HCT116 (cell line): Measurements from ENCODE around the gene SMAD7. TPM values are rescaled to one million over a fixed set of nuclear protein-coding genes. Genes with fewer than 3 reads are reported as not detected.

Source experiments
- ATAC-seq: fragments of 200-7000 bp; cut with Tn5 transposase; 2 replicates; pipeline ENCODE4 v1.9.1; 2020; ENCODE audit warnings: mild to moderate bottlenecking, moderate library complexity
- BruUV-seq: library from RNA; stranded (reverse); fragments of 400-500 nt; replicated peaks from 2 replicates; lab custom pipeline; 2021; lab: Mats Ljungman, UMichigan
- CTCF ChIA-PET: fragments of 300-600 bp; sonication (Branson Sonifier 250); formaldehyde crosslinking; loops from one replicate; lab custom pipeline; 2021; ENCODE audit warnings: antibody characterized with exemption; lab: Charles Lee
- POLR2A ChIA-PET: fragments of 300-600, 350-600 bp; sonication (Branson Sonifier 250); formaldehyde crosslinking; loops from one replicate; lab custom pipeline; 2021; ENCODE audit warnings: antibody characterized with exemption; lab: Charles Lee
- RAD21 ChIA-PET, 2 experiments: fragments of 300-600 bp; sonication (Branson Sonifier 250); formaldehyde crosslinking; loops; one replicate each; lab custom pipeline; 2023; ENCODE audit warnings: low total read pairs in 2 of 2; ENCODE audit not compliant: uncharacterized antibody in 2 of 2, unreplicated experiment in 2 of 2, low non-redundant PET in 1 of 2; lab: Charles Lee
- DNase-seq: peaks from one replicate; pipeline ENCODE4 v3.0.0-alpha.2; 2010; ENCODE audit warnings: low read depth, low spot score
- H2AFZ ChIP-seq: fragments of 200-600 bp; shearing (Covaris generic), sonication (generic); 2 replicates; pipeline ENCODE4 v1.6.1; 2017; ENCODE audit warnings: low read depth, mixed run types, mixed read lengths, antibody characterized with exemption, low read length; ENCODE audit not compliant: poor library complexity, severe bottlenecking
- H3K27ac ChIP-seq: 2 replicates; pipeline ENCODE4 v1.5.1; 2012; ENCODE audit warnings: low read depth, low read length
- H3K27me3 ChIP-seq: fragments of 200-600 bp; sonication (generic); 2 replicates; pipeline ENCODE4 v1.6.1; 2016; ENCODE audit warnings: mixed run types, low read length, mixed read lengths; ENCODE audit not compliant: insufficient read depth
- H3K36me3 ChIP-seq, 2 experiments: fragments of 200-500 bp in 1 of 2; fragments of 200-600 bp in 1 of 2; sonication (Bioruptor generic) in 1 of 2; sonication (generic) in 1 of 2; 2 replicates each; pipeline versions ENCODE4 v1.5.1 to v1.6.1; 2014 to 2016; ENCODE audit warnings: low read length in 2 of 2, inconsistent platforms in 1 of 2, mixed read lengths in 1 of 2, mixed run types in 1 of 2; ENCODE audit not compliant: insufficient read depth in 2 of 2, control insufficient read depth in 1 of 2
- H3K4me1 ChIP-seq, 2 experiments: fragments of 200-600 bp in 1 of 2; sonication (generic) in 1 of 2; 2 replicates each; pipeline versions ENCODE4 v1.5.1 to v1.6.1; 2012 to 2017; ENCODE audit warnings: low read length in 2 of 2, inconsistent platforms in 1 of 2, mild to moderate bottlenecking in 1 of 2, mixed read lengths in 1 of 2, mixed run types in 1 of 2, moderate library complexity in 1 of 2; ENCODE audit not compliant: insufficient read depth in 2 of 2, control insufficient read depth in 1 of 2
- H3K4me2 ChIP-seq: fragments of 200-600 bp; sonication (generic); 2 replicates; pipeline ENCODE4 v1.6.1; 2017; ENCODE audit warnings: mixed run types, low read length, mixed read lengths
- H3K4me3 ChIP-seq, 2 experiments: fragments of 200-600 bp in 1 of 2; sonication (generic) in 1 of 2; replicated peaks in 1 of 2; 2 replicates each; pipeline ENCODE4 v1.5.1; 2011 to 2016; ENCODE audit warnings: low read length in 2 of 2, control low read depth in 1 of 2, low read depth in 1 of 2, mild to moderate bottlenecking in 1 of 2, mixed read lengths in 1 of 2, mixed run types in 1 of 2
- H3K79me2 ChIP-seq: fragments of 200-600 bp; sonication (generic); 2 replicates; pipeline ENCODE4 v1.6.1; 2017; ENCODE audit warnings: mild to moderate bottlenecking, mixed run types, low read length, moderate library complexity, mixed read lengths; ENCODE audit not compliant: insufficient read depth
- H3K9ac ChIP-seq: fragments of 200-600 bp; sonication (generic); 2 replicates; pipeline ENCODE4 v1.6.1; 2016; ENCODE audit warnings: low read length, mixed read lengths
- H3K9me2 ChIP-seq: fragments of 200-600 bp; sonication (generic), shearing (Covaris generic); 2 replicates; pipeline ENCODE4 v1.6.1; 2017; ENCODE audit warnings: mixed run types, mild to moderate bottlenecking, moderate library complexity; ENCODE audit not compliant: insufficient read depth
- H3K9me3 ChIP-seq, 2 experiments: fragments of 200-500 bp in 1 of 2; fragments of 200-600 bp in 1 of 2; sonication (Bioruptor generic) in 1 of 2; sonication (generic) in 1 of 2; 2 replicates each; pipeline ENCODE4 v1.6.1; 2014 to 2017; ENCODE audit warnings: low read length in 2 of 2, mixed read lengths in 2 of 2, inconsistent platforms in 1 of 2, low read depth in 1 of 2, mild to moderate bottlenecking in 1 of 2, mixed run types in 1 of 2, moderate library complexity in 1 of 2; ENCODE audit not compliant: control insufficient read depth in 1 of 2, insufficient read depth in 1 of 2
- H4K20me1 ChIP-seq: fragments of 200-600 bp; sonication (generic), shearing (Covaris generic); 2 replicates; pipeline ENCODE4 v1.6.1; 2017; ENCODE audit warnings: mixed run types, mild to moderate bottlenecking, moderate library complexity; ENCODE audit not compliant: insufficient read depth
- CBX3 ChIP-seq: IDR thresholded peaks from 2 replicates; pipeline ENCODE4 v1.6.1; 2012; ENCODE audit warnings: low read depth
- CEBPB ChIP-seq: IDR thresholded peaks from 2 replicates; pipeline ENCODE4 v1.6.1; 2012; ENCODE audit warnings: low read depth
- CTCF ChIP-seq, 3 experiments: fragments of 200-600 bp in 1 of 3; sonication (generic) in 1 of 3; IDR thresholded peaks in 2 of 3; conservative IDR thresholded peaks in 1 of 3; 2 replicates each; pipeline ENCODE4 v1.5.1; 2012 to 2017; ENCODE audit warnings: low read depth in 2 of 3, low read length in 2 of 3, antibody characterized with exemption in 1 of 3, borderline replicate concordance in 1 of 3, control low read depth in 1 of 3, mild to moderate bottlenecking in 1 of 3, mixed read lengths in 1 of 3, mixed run types in 1 of 3, moderate library complexity in 1 of 3; ENCODE audit not compliant: insufficient read depth in 1 of 3
- EGR1 ChIP-seq: IDR thresholded peaks from 2 replicates; pipeline ENCODE4 v1.6.1; 2012; ENCODE audit warnings: low read depth
- FOSL1 ChIP-seq: IDR thresholded peaks from 2 replicates; pipeline ENCODE4 v1.6.1; 2012; ENCODE audit warnings: low read depth
- JUND ChIP-seq: IDR thresholded peaks from 2 replicates; pipeline ENCODE4 v1.6.1; 2012
- MAX ChIP-seq: IDR thresholded peaks from 2 replicates; pipeline ENCODE4 v1.6.1; 2012
- RAD21 ChIP-seq: IDR thresholded peaks from 2 replicates; pipeline ENCODE4 v1.6.1; 2012; ENCODE audit warnings: low read depth, mild to moderate bottlenecking
- REST ChIP-seq: IDR thresholded peaks from 2 replicates; pipeline ENCODE4 v1.6.1; 2012; ENCODE audit warnings: low read depth
- TCF7L2 ChIP-seq: IDR thresholded peaks from 2 replicates; pipeline ENCODE4 v1.7.0; 2011; ENCODE audit warnings: borderline replicate concordance, inconsistent platforms; ENCODE audit not compliant: insufficient read depth, insufficient read length; ENCODE audit errors: extremely low read depth
- YY1 ChIP-seq: IDR thresholded peaks from 2 replicates; pipeline ENCODE4 v1.6.1; 2011; ENCODE audit warnings: low read length, low read depth, moderate library complexity, mild to moderate bottlenecking; ENCODE audit not compliant: insufficient replicate concordance; ENCODE audit errors: extremely low read depth
- ZBTB33 ChIP-seq: IDR thresholded peaks from 2 replicates; pipeline ENCODE4 v1.6.1; 2011; ENCODE audit warnings: mild to moderate bottlenecking, low read length, moderate library complexity; ENCODE audit not compliant: insufficient replicate concordance; ENCODE audit errors: extremely low read depth
- intact Hi-C: fragments of 100-400 bp; cut with micrococcal nuclease; formaldehyde crosslinking; loops from 2 replicates; pipeline ENCODE4 v1.10.0; 2022
- total RNA-seq: library from RNA; stranded (reverse); gene quantifications from one replicate; pipeline ENCODE4 v1.2.1, GENCODE V29; 2021; ENCODE audit not compliant: unreplicated experiment

Gene SMAD7
- total RNA-seq, 1 experiment from 2014 or later, result 7.2 TPM

- Histone ChIP-seq H3K27ac (no peak overlapping the region), H3K4me3 (no peak overlapping the region), H3K9me3 (no peaks in the 10 kb centered on the region), H3K4me1 (peaks cover 25 to 31% of the 10 kb centered on the region in 2 experiments), H4K20me1 (no peaks in the 10 kb centered on the region), H3K9me2 (no peaks in the 10 kb centered on the region), H3K4me2 (no peak overlapping the region), H2AFZ (no peak overlapping the region), H3K9ac (no peak overlapping the region), H3K79me2 (no peaks in the 10 kb centered on the region), H3K36me3 (peaks cover 0 to 2% of the 10 kb centered on the region in 2 experiments; a peak in 1 of 4 replicates), H3K27me3 (no peaks in the 10 kb centered on the region)
- no TSS peak for BruUV-seq
- TF ChIP-seq CBX3, result no peak
- no peak for TF ChIP-seq CEBPB
- no peak for TF ChIP-seq MAX
- no peak for TF ChIP-seq REST
- no peak for TF ChIP-seq CTCF (IDR thresholded peaks at IDR 0.05 in 2 of 3, conservative IDR thresholded peaks at IDR 0.05 in 1 of 3; ENCODE audit: borderline replicate concordance in 1 of 3, insufficient read depth in 1 of 3, low read depth in 2 of 3, low read length in 2 of 3)
- no peak for TF ChIP-seq TCF7L2
- no peak for TF ChIP-seq FOSL1
- no peak for TF ChIP-seq RAD21
- no peak for TF ChIP-seq EGR1
- no peak for TF ChIP-seq ZBTB33
- TF ChIP-seq YY1, result no peak
- no peak for TF ChIP-seq JUND
- intact Hi-C loops, result no loop called here
- ATAC-seq (no peak), DNase-seq (no peak)
- ChIA-PET POLR2A (no interaction called here), RAD21 (no interaction called here), CTCF (no interaction called here)
These were observed 30.2 kb downstream of the SMAD7 start for GRCh38 chr18:48920408-48921038.
